Measurements from ENCODE around the gene RASGRF2.
"Not testable (repeated sequence)": the region's sequence is repeated elsewhere in the genome, so short reads cannot be mapped to it uniquely, and the experiment has no call there.

RASGRF2 gene

GRCh38 chr5:81239613-81240012 is 279.4 kb downstream of the RASGRF2 start:
- no peak for DNase-seq (ENCODE audit: low read depth)

GRCh38 chr5:81241001-81241400 is 280.8 kb downstream of the RASGRF2 start:
- DNase-seq (ENCODE audit: low read depth), result no peak

GRCh38 chr5:81241961-81242648 is 281.9 kb downstream of the RASGRF2 start:
- DNase-seq (ENCODE audit: low read depth), result no peak

DNA sequence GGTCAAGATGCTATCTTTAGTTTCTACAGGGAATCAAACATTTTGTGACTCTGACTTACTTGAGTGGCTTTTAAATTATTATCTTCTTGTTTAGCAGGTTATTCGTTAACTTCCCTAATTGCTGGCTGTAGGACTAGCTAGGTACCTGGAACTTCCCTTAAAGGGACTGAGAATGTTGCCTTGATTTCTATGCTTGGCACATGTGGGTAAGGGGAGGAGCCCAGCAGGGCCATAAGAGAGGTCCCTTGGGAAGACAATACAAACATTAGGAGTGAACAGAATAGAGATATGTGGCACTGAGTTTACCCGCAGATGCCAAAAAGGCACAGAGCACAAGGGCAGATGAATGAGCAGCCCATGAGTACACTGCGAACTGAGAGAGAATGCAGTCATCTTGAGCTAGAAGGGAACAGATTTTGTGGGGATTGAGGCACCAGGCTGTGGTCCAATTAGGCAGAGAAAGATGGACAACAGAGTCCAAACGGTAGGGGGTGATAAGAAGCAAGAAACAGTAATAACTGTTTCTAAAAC is 282.8 kb downstream of the RASGRF2 start:
- no peak for DNase-seq (ENCODE audit: low read depth)

- no peak for DNase-seq (ENCODE audit: low read depth)
Observed at GRCh38 chr5:81244451-81244850, 284.3 kb downstream of the RASGRF2 start.

DNA sequence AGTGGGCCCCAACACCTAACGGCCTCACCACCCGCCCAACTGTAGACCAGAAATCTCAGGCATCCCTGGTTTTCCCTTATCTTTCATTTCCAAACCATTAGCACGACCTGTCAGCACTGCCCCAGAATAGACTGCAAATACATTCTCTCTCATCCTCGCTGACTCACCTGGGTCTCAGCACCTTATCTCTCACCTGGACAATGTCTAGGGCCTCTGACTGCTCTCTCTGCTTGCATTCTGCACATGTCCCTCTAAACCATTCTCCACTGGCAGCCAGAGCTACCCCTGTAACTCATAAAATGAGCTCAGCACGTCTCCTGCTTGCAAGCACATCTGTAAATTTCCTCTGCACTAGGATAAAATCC is 285.7 kb downstream of the RASGRF2 start:
- no peak for DNase-seq (ENCODE audit: low read depth)

DNA sequence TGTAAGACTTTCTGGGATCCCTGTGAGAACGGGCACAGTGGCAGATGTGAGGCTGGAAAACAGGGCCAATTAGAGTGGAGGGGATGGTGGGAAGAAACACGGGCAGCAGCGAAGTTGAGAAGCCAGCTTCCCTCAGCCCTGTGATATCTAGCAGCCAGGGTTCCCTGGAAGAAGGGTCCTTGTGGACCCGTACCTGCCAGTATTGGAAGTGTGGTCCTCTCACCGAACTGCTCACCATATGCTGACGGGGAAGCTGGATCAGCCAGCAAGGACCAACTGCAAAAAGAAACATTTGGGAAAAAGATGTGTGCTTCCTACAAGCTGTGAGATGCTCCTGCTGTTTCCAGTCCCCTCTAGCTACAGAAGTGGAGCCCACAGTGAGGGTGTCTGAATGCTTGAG is 286.5 kb downstream of the RASGRF2 start:
- DNase-seq (ENCODE audit: low read depth), result no peak

DNA sequence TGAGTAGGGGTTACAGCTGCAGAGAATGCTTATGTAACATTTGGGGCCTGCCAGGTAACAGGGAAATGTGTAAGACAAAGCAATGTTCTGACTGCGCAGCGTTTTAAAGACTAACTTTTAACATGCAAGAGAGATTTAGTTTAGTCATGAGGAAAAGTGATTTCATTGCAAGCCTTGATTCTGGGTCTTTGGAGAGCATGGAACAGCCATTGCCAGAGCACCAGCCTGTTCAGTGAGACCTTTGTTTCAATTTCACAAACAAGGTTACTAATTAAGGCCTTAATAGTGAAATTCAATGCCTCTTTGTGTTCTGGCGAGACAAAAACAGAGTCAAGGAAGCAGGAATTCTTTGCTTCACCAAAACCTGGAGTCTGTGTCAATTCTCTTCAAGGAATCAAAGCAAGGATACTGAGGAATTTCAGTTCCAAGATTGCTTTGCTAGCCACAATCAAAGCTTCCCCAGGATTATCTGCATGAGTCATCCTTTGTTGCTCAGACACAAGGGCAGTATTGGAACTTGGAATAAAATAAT is 287.3 kb downstream of the RASGRF2 start:
- no peak for DNase-seq (ENCODE audit: low read depth)

- no peak for DNase-seq (ENCODE audit: low read depth)
Observed at GRCh38 chr5:81249240-81249639, 289.1 kb downstream of the RASGRF2 start.

- no peak for DNase-seq (ENCODE audit: low read depth)
Observed at GRCh38 chr5:81250004-81250403, 289.8 kb downstream of the RASGRF2 start.

- DNase-seq (ENCODE audit: low read depth), result no peak
Observed at GRCh38 chr5:81251922-81252321, 291.8 kb downstream of the RASGRF2 start.

GRCh38 chr5:81252904-81253303 is 292.7 kb downstream of the RASGRF2 start:
- no peak for DNase-seq (ENCODE audit: low read depth)

DNA sequence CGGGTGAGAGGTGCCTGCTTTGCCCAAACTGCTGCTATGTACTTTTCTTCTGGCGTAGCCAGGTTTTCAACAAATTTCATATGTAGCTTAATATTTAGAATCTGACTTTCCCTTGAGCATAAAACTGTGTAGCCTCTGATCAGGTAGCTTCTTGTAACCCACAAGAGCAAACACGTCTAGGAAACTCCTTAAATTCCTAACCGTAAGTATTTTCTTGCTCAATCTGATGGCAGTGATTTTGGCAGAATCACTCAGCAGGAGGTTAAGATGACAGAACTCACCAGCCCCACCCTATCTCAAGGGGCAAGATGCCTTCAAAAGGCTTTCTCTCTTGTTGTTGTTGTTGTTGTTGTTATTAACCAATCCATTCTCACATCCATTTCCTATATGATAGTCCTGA is 293.7 kb downstream of the RASGRF2 start:
- DNase-seq (ENCODE audit: low read depth), result no peak

- no peak for DNase-seq (ENCODE audit: low read depth)
Observed at GRCh38 chr5:81254886-81255559, 294.9 kb downstream of the RASGRF2 start.

GRCh38 chr5:81256766-81257165 is 296.6 kb downstream of the RASGRF2 start:
- no peak for DNase-seq (ENCODE audit: low read depth)

GRCh38 chr5:81262796-81263195 is 302.6 kb downstream of the RASGRF2 start:
- not testable (repeated sequence) for DNase-seq (ENCODE audit: low read depth)

- no peak for DNase-seq (ENCODE audit: low read depth)
Observed at GRCh38 chr5:81265101-81265500, 304.9 kb downstream of the RASGRF2 start.

GRCh38 chr5:81268521-81269196 is 308.5 kb downstream of the RASGRF2 start:
- DNase-seq (ENCODE audit: low read depth), result no peak

GRCh38 chr5:81269751-81270393 is 309.7 kb downstream of the RASGRF2 start:
- DNase-seq (ENCODE audit: low read depth), result no peak

DNA sequence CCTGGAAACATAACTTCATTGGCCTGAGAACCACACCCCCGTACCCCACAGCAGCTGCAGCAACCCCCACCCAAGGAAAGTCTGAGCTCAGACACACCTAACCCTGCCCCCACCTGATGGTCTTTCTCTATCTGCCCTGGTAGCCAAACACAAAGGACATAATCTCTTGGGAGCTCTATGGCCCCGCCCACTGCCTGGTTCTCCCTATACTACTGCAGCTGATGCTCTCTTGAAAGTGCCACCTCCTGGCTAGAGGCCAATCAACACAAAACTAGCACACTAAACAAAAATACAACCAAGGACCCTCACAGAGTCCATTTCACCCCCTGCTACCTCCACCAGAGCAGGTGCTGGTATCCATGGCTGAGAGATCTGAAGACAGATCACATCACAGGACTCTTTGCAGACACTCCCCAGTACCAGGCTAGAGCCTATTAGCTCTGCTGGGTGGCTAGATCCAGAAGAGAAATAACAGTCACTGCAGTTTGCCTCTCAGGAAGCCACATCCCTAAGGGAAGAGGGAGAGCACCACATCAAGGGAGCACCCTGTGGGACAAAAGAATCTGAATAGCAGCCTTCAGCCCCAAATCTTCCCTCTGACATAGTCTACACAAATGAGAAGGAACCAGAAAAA is 310.3 kb downstream of the RASGRF2 start:
- DNase-seq (ENCODE audit: low read depth), result not testable (repeated sequence)

Measured in stimulated activated CD8-positive, alpha-beta memory T cell treated with anti-CD3 and anti-CD28 coated beads, Interleukin-7, amount 100 ng/mL, for 24 hours (primary cell).